GM12865 (cell line): ENCODE results near the gene PNPLA8.
"Not testable (repeated sequence)": the region's sequence is repeated elsewhere in the genome, so short reads cannot be mapped to it uniquely, and the experiment has no call there.

Experiments
- DNase-seq: peaks from one replicate; pipeline ENCODE4 v3.0.0; 2010; ENCODE audit warnings: low read depth
- H3K4me3 ChIP-seq: 2 replicates; pipeline ENCODE4 v1.5.1; 2011; ENCODE audit warnings: mild to moderate bottlenecking, low read depth, low read length, control low read depth
- TF ChIP-seq, protein P1 (sequence below): IDR thresholded peaks from 2 replicates; pipeline ENCODE4 v1.5.1; 2011; ENCODE audit warnings: low read length, control low read depth, low read depth, inconsistent platforms; ENCODE audit not compliant: insufficient read depth; ENCODE audit errors: missing control alignments

The PNPLA8 gene

DNA sequence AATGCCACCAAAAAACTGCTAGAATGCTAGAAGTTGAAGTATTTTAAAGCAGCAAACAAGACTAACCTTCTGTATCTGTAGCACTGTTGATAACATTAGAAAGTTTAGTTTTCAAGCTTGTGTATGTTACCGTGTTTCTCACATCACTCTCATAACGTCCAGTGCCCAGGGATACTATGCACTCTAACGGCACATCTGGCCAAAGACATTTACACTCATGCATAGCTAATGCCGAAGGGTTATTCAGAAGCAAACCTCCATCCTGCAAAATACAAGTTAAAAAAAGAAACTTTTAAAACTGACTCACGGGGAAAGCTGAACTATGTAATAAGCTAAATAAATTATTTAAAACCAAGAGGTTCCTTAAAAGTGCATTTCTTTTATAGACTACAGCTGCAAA is 46.8 kb downstream of the PNPLA8 start:
- DNase-seq = no peak
- TF ChIP-seq, protein P1, sequence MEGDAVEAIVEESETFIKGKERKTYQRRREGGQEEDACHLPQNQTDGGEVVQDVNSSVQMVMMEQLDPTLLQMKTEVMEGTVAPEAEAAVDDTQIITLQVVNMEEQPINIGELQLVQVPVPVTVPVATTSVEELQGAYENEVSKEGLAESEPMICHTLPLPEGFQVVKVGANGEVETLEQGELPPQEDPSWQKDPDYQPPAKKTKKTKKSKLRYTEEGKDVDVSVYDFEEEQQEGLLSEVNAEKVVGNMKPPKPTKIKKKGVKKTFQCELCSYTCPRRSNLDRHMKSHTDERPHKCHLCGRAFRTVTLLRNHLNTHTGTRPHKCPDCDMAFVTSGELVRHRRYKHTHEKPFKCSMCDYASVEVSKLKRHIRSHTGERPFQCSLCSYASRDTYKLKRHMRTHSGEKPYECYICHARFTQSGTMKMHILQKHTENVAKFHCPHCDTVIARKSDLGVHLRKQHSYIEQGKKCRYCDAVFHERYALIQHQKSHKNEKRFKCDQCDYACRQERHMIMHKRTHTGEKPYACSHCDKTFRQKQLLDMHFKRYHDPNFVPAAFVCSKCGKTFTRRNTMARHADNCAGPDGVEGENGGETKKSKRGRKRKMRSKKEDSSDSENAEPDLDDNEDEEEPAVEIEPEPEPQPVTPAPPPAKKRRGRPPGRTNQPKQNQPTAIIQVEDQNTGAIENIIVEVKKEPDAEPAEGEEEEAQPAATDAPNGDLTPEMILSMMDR = no peak
- H3K4me3 ChIP-seq = no peak overlapping the region

DNA sequence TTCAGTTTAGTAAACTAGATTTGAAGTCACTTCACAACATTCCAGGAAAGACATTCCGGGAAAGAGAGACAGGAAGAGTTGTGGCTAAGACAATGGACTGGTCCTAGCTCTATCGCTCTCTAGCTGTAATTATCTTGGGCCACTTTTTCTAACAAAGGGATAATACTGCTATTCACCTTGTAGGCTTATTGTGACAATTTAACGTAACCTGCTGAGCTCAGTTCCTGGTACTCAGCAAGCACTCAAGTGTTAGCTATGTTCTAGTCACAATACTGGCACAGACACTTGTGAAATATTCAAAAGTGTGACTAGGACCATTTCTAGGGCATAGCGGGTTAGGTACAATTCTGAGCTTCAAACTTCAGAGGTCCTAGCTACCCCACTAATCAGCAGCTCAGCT is 57.7 kb downstream of the PNPLA8 start:
- no peak for DNase-seq
- H3K4me3 ChIP-seq = no peak overlapping the region
- TF ChIP-seq, protein P1 = no peak

DNA sequence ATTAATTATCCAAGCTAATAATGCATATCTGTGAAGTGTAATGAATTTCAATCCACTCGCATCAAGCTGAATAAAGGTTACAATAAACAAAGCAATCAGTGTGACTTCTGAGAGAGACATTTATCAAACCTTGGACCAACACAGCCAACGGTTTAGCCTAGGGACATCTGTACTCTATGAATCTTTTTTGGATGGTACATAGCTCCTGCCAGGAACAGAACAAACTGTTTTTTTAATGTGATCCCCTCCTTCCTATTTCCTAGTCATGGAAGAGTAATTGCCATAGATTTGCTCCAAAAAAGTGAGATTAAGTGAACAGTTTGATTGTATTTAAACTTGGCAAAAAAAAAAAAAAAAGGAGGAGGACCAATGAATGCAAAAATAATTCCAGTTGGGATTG is 58.5 kb downstream of the PNPLA8 start:
- no peak overlapping the region for H3K4me3 ChIP-seq
- no peak for DNase-seq
- TF ChIP-seq, protein P1 = no peak

DNA sequence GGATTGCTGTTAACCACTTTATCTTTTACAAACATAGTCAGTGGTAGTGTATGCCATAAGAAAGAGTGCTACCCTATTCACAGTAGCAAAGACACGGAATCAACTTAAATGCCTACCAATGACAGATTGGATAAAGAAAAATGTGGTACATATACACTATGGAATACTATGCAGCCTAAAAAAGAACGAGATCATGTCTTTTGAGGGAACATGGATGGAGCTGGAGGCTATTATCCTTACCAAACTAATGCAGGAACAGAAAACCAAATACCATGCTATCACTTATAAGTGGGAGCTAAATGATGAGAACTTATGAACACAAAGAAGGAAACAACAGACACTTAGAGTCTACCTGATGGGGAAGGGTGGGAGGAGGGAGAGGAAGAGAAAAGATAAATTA is 59.6 kb downstream of the PNPLA8 start:
- not testable (repeated sequence) for H3K4me3 ChIP-seq, DNase-seq

GRCh38 chr7:108464743-108465142 is 61.2 kb downstream of the PNPLA8 start:
- DNase-seq = no peak
- H3K4me3 ChIP-seq = no peak overlapping the region
- TF ChIP-seq, protein P1 = no peak

DNA sequence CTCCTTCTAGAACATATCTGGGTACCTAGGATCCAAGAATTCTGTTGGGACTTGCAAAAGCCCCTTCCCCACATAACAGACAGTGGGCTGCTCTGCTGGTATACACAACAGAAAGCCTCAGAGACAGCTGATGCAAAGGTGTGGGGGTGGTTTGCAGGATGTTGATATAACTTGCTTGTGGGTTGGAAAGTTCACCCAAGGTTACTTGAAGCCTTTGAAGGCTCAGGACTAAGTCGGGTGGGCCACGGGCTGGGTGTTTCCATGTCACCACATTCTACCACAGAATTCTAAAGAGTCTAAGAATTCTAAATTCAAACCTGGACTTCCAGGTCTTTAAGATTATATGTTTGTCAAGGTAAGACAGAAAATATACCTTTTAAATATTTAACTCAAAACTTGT is 62.3 kb downstream of the PNPLA8 start:
- DNase-seq = no peak
- TF ChIP-seq, protein P1 = no peak
- no peak overlapping the region for H3K4me3 ChIP-seq

DNA sequence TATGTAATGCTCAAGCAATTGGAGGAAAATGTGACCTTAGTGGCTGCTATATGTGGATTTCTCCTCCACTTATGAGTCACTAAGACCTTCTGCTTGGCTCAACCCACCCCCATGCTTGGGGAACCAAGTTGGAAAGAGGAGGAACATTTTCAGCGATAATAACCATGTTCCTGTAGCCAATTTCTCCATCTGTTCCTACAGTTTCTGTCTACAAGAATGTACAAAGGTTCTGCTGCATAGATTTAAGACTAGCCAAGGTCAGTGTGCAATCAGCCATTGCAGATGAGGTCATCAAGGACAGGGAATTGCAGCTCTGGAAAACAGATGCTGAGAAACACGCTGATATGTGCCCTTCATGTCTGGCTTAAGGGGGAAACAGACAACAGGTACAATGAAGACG is 64.1 kb downstream of the PNPLA8 start:
- TF ChIP-seq, protein P1 = no peak
- H3K4me3 ChIP-seq = no peak overlapping the region
- no peak for DNase-seq
